ENCODE measurements around the gene KRT6B.

Gene KRT6B

GRCh38 chr12:52441320-52441911 is 10.5 kb downstream of the KRT6B start:
- Histone ChIP-seq H3K9ac (ENCODE audit: low read length) (no peak overlapping the region), H3K9me3 (ENCODE audit: control insufficient read depth, low read depth, low read length) (no peaks in the 10 kb centered on the region), H3K27me3 (ENCODE audit: control insufficient read depth, insufficient read depth, low read length) (no peaks in the 10 kb centered on the region), H3K4me1 (ENCODE audit: control insufficient read depth, low read depth, low read length) (peaks cover 12% of the 10 kb centered on the region), H3K36me3 (ENCODE audit: control insufficient read depth, low read depth, low read length) (no peaks in the 10 kb centered on the region), H3K27ac (ENCODE audit: low read length) (no peak overlapping the region), H3K4me3 (ENCODE audit: low read length) (no peak overlapping the region)

- Histone ChIP-seq H3K4me1 (ENCODE audit: control insufficient read depth, low read depth, low read length) (peaks cover 12% of the 10 kb centered on the region), H3K9me3 (ENCODE audit: control insufficient read depth, low read depth, low read length) (no peaks in the 10 kb centered on the region), H3K27me3 (ENCODE audit: control insufficient read depth, insufficient read depth, low read length) (no peaks in the 10 kb centered on the region), H3K36me3 (ENCODE audit: control insufficient read depth, low read depth, low read length) (no peaks in the 10 kb centered on the region), H3K27ac (ENCODE audit: low read length) (no peak overlapping the region), H3K9ac (ENCODE audit: low read length) (no peak overlapping the region), H3K4me3 (ENCODE audit: low read length) (no peak overlapping the region)
Measured at GRCh38 chr12:52440821-52441319, 11.1 kb downstream of the KRT6B start.

GRCh38 chr12:52439845-52440244 is 12.1 kb downstream of the KRT6B start:
- Histone ChIP-seq H3K27ac (ENCODE audit: low read length) (no peak overlapping the region), H3K9me3 (ENCODE audit: control insufficient read depth, low read depth, low read length) (no peaks in the 10 kb centered on the region)

GRCh38 chr12:52439420-52439819 is 12.5 kb downstream of the KRT6B start:
- Histone ChIP-seq H3K27me3 (ENCODE audit: control insufficient read depth, insufficient read depth, low read length) (no peaks in the 10 kb centered on the region), H3K9me3 (ENCODE audit: control insufficient read depth, low read depth, low read length) (no peaks in the 10 kb centered on the region), H3K36me3 (ENCODE audit: control insufficient read depth, low read depth, low read length) (no peaks in the 10 kb centered on the region), H3K4me1 (ENCODE audit: control insufficient read depth, low read depth, low read length) (peaks cover 12% of the 10 kb centered on the region), H3K27ac (ENCODE audit: low read length) (no peak overlapping the region), H3K4me3 (ENCODE audit: low read length) (no peak overlapping the region), H3K9ac (ENCODE audit: low read length) (no peak overlapping the region)

More at GRCh38 chr12:52439845-52440244, 12.1 kb downstream of the KRT6B start:
- peaks cover 12% of the 10 kb centered on the region for H3K4me1 ChIP-seq (ENCODE audit: control insufficient read depth, low read depth, low read length)
- H3K36me3 ChIP-seq (ENCODE audit: control insufficient read depth, low read depth, low read length): no peaks in the 10 kb centered on the region
- no peak overlapping the region for H3K4me3 ChIP-seq (ENCODE audit: low read length)
- H3K27me3 ChIP-seq (ENCODE audit: control insufficient read depth, insufficient read depth, low read length): no peaks in the 10 kb centered on the region
- no peak overlapping the region for H3K9ac ChIP-seq (ENCODE audit: low read length)

GRCh38 chr12:52438305-52439301 is 13.3 kb downstream of the KRT6B start:
- H3K4me3 ChIP-seq (ENCODE audit: low read length): no peak overlapping the region
- H3K9ac ChIP-seq (ENCODE audit: low read length): no peak overlapping the region
- H3K4me1 ChIP-seq (ENCODE audit: control insufficient read depth, low read depth, low read length): peaks cover 12% of the 10 kb centered on the region
- no peaks in the 10 kb centered on the region for H3K27me3 ChIP-seq (ENCODE audit: control insufficient read depth, insufficient read depth, low read length)
- no peak overlapping the region for H3K27ac ChIP-seq (ENCODE audit: low read length)
- no peaks in the 10 kb centered on the region for H3K9me3 ChIP-seq (ENCODE audit: control insufficient read depth, low read depth, low read length)
- no peaks in the 10 kb centered on the region for H3K36me3 ChIP-seq (ENCODE audit: control insufficient read depth, low read depth, low read length)

GRCh38 chr12:52437508-52437907 is 14.4 kb downstream of the KRT6B start:
- Histone ChIP-seq H3K36me3 (ENCODE audit: control insufficient read depth, low read depth, low read length) (no peaks in the 10 kb centered on the region), H3K27me3 (ENCODE audit: control insufficient read depth, insufficient read depth, low read length) (no peaks in the 10 kb centered on the region), H3K27ac (ENCODE audit: low read length) (no peak overlapping the region), H3K4me1 (ENCODE audit: control insufficient read depth, low read depth, low read length) (peaks cover 9% of the 10 kb centered on the region), H3K9ac (ENCODE audit: low read length) (no peak overlapping the region), H3K4me3 (ENCODE audit: low read length) (no peak overlapping the region), H3K9me3 (ENCODE audit: control insufficient read depth, low read depth, low read length) (no peaks in the 10 kb centered on the region)

GRCh38 chr12:52436828-52437474 is 15.0 kb downstream of the KRT6B start:
- no peaks in the 10 kb centered on the region for H3K36me3 ChIP-seq (ENCODE audit: control insufficient read depth, low read depth, low read length)
- H3K4me1 ChIP-seq (ENCODE audit: control insufficient read depth, low read depth, low read length): peaks cover 4% of the 10 kb centered on the region
- no peak overlapping the region for H3K4me3 ChIP-seq (ENCODE audit: low read length)
- H3K9me3 ChIP-seq (ENCODE audit: control insufficient read depth, low read depth, low read length): no peaks in the 10 kb centered on the region
- H3K9ac ChIP-seq (ENCODE audit: low read length): no peak overlapping the region
- H3K27me3 ChIP-seq (ENCODE audit: control insufficient read depth, insufficient read depth, low read length): no peaks in the 10 kb centered on the region
- no peak overlapping the region for H3K27ac ChIP-seq (ENCODE audit: low read length)

- H3K9ac ChIP-seq (ENCODE audit: low read length): no peak overlapping the region
- no peaks in the 10 kb centered on the region for H3K9me3 ChIP-seq (ENCODE audit: control insufficient read depth, low read depth, low read length)
- no peak overlapping the region for H3K4me3 ChIP-seq (ENCODE audit: low read length)
- H3K36me3 ChIP-seq (ENCODE audit: control insufficient read depth, low read depth, low read length): no peaks in the 10 kb centered on the region
- no peaks in the 10 kb centered on the region for H3K27me3 ChIP-seq (ENCODE audit: control insufficient read depth, insufficient read depth, low read length)
- H3K4me1 ChIP-seq (ENCODE audit: control insufficient read depth, low read depth, low read length): no peaks in the 10 kb centered on the region
- H3K27ac ChIP-seq (ENCODE audit: low read length): no peak overlapping the region
Measured at GRCh38 chr12:52436000-52436827, 15.7 kb downstream of the KRT6B start.

- Histone ChIP-seq H3K9ac (ENCODE audit: low read length) (no peak overlapping the region), H3K4me1 (ENCODE audit: control insufficient read depth, low read depth, low read length) (no peaks in the 10 kb centered on the region), H3K9me3 (ENCODE audit: control insufficient read depth, low read depth, low read length) (no peaks in the 10 kb centered on the region), H3K36me3 (ENCODE audit: control insufficient read depth, low read depth, low read length) (no peaks in the 10 kb centered on the region), H3K27ac (ENCODE audit: low read length) (no peak overlapping the region), H3K4me3 (ENCODE audit: low read length) (no peak overlapping the region), H3K27me3 (ENCODE audit: control insufficient read depth, insufficient read depth, low read length) (no peaks in the 10 kb centered on the region)
Measured at GRCh38 chr12:52435659-52435999, 16.3 kb downstream of the KRT6B start.

GRCh38 chr12:52434760-52435530 is 17.0 kb downstream of the KRT6B start:
- H3K9me3 ChIP-seq (ENCODE audit: control insufficient read depth, low read depth, low read length): no peaks in the 10 kb centered on the region
- no peaks in the 10 kb centered on the region for H3K4me1 ChIP-seq (ENCODE audit: control insufficient read depth, low read depth, low read length)
- H3K4me3 ChIP-seq (ENCODE audit: low read length): no peak overlapping the region
- no peak overlapping the region for H3K9ac ChIP-seq (ENCODE audit: low read length)
- H3K27me3 ChIP-seq (ENCODE audit: control insufficient read depth, insufficient read depth, low read length): no peaks in the 10 kb centered on the region
- H3K27ac ChIP-seq (ENCODE audit: low read length): no peak overlapping the region
- H3K36me3 ChIP-seq (ENCODE audit: control insufficient read depth, low read depth, low read length): no peaks in the 10 kb centered on the region

Data from iPS-18a (cell line).